Kidney epithelial cell (primary cell): ENCODE measurements around the gene ZDHHC24. TPM values are rescaled to one million over a fixed set of nuclear protein-coding genes. Genes with fewer than 3 reads are reported as not detected.

Experiments used
- DNase-seq: peaks from one replicate; pipeline ENCODE4 v3.0.0-alpha.2; 2010; ENCODE audit warnings: low read depth
- H3K27me3 ChIP-seq: 2 replicates; pipeline ENCODE4 v1.6.0; 2011; ENCODE audit warnings: low read length; ENCODE audit not compliant: control insufficient read depth, insufficient read depth
- H3K36me3 ChIP-seq: 2 replicates; pipeline ENCODE4 v1.5.1; 2011; ENCODE audit warnings: low read length; ENCODE audit not compliant: control insufficient read depth, insufficient read depth
- H3K4me3 ChIP-seq: 2 replicates; pipeline ENCODE4 v1.5.1; 2011; ENCODE audit warnings: low read depth, mild to moderate bottlenecking, control low read depth, low read length
- CTCF ChIP-seq: IDR thresholded peaks from 2 replicates; pipeline ENCODE4 v1.5.1; 2011; ENCODE audit warnings: mild to moderate bottlenecking, moderate library complexity, low read length, control low read depth, inconsistent platforms; ENCODE audit not compliant: insufficient read depth, poor library complexity, severe bottlenecking
- total RNA-seq: library from RNA; depleted of rRNA; stranded (reverse); fragments of >200 nt; gene quantifications from 2 replicates; pipeline ENCODE4 v1.2.3, GENCODE V29; 2015

ZDHHC24 gene
- total RNA-seq, 1 donor from 2014 or later = 22.0 TPM

- Histone ChIP-seq H3K27me3 (peaks cover 28% of the 10 kb centered on the region), H3K36me3 (no peaks in the 10 kb centered on the region), H3K4me3 (no peak overlapping the region)
- no peak for DNase-seq
- no peak for TF ChIP-seq CTCF
Observed at GRCh38 chr11:66562907-66563583, 17.2 kb upstream of the ZDHHC24 start.

- Histone ChIP-seq H3K27me3 (peaks cover 29% of the 10 kb centered on the region), H3K36me3 (no peaks in the 10 kb centered on the region), H3K4me3 (no peak overlapping the region)
- DNase-seq = no peak
- no peak for TF ChIP-seq CTCF
Observed at GRCh38 chr11:66562275-66562674, 16.4 kb upstream of the ZDHHC24 start.

- H3K36me3 ChIP-seq = no peaks in the 10 kb centered on the region
- no peak overlapping the region for H3K4me3 ChIP-seq
- TF ChIP-seq CTCF = no peak
- no peak for DNase-seq
- peaks cover 33% of the 10 kb centered on the region for H3K27me3 ChIP-seq
Observed at GRCh38 chr11:66561975-66562248, 16.1 kb upstream of the ZDHHC24 start.

- H3K27me3 ChIP-seq = peaks cover 33% of the 10 kb centered on the region
- H3K36me3 ChIP-seq = no peaks in the 10 kb centered on the region
- no peak overlapping the region for H3K4me3 ChIP-seq
- TF ChIP-seq CTCF = no peak
- no peak for DNase-seq
Observed at GRCh38 chr11:66561178-66561974, 15.5 kb upstream of the ZDHHC24 start.

- Histone ChIP-seq H3K36me3 (no peaks in the 10 kb centered on the region), H3K27me3 (peaks cover 38% of the 10 kb centered on the region), H3K4me3 (no peak overlapping the region)
- TF ChIP-seq CTCF = no peak
- DNase-seq = no peak
Observed at GRCh38 chr11:66559866-66560676, 14.2 kb upstream of the ZDHHC24 start.
